SU-DHL-6 (cell line): ENCODE data around the gene EFEMP1.

Source experiments
- H2AFZ ChIP-seq: fragments of 200-600 bp; sonication (generic); 2 replicates; pipeline ENCODE4 v1.6.1; 2014; ENCODE audit warnings: low read depth, mild to moderate bottlenecking, moderate library complexity, mixed read lengths, antibody characterized with exemption, low read length; ENCODE audit not compliant: severe bottlenecking
- H3F3A ChIP-seq: fragments of 200-600 bp; shearing (Covaris generic); 2 replicates; pipeline ENCODE4 v1.6.0; 2016; ENCODE audit warnings: antibody characterized with exemption, mild to moderate bottlenecking; ENCODE audit not compliant: insufficient read depth
- H3K27ac ChIP-seq: fragments of 200-600 bp; sonication (generic); 2 replicates; pipeline ENCODE4 v1.5.1; 2016; ENCODE audit warnings: low read depth, mild to moderate bottlenecking, low read length, moderate library complexity, mixed read lengths
- H3K27me3 ChIP-seq: fragments of 200-600 bp; sonication (generic), shearing (Covaris generic); 2 replicates; pipeline ENCODE4 v1.6.0; 2014; ENCODE audit warnings: mild to moderate bottlenecking, low read length
- H3K36me3 ChIP-seq: fragments of 200-600 bp; sonication (generic); 2 replicates; pipeline ENCODE4 v1.6.1; 2014; ENCODE audit warnings: mild to moderate bottlenecking, low read length, mixed read lengths
- H3K4me2 ChIP-seq: fragments of 300-600, 200-600 bp; shearing (Covaris generic), sonication (generic); 2 replicates; pipeline ENCODE4 v1.6.0; 2014; ENCODE audit warnings: low read length, low read depth, mild to moderate bottlenecking; ENCODE audit not compliant: poor library complexity, severe bottlenecking
- H3K4me3 ChIP-seq: fragments of 200-600 bp; sonication (generic); 2 replicates; pipeline ENCODE4 v1.5.1; 2014; ENCODE audit warnings: antibody characterized with exemption, low read length, mild to moderate bottlenecking, mixed read lengths; ENCODE audit not compliant: insufficient read depth, poor library complexity, severe bottlenecking
- H3K79me2 ChIP-seq: fragments of 200-600 bp; sonication (generic); 2 replicates; pipeline ENCODE4 v1.6.1; 2014; ENCODE audit warnings: mild to moderate bottlenecking, low read length, moderate library complexity; ENCODE audit not compliant: insufficient read depth
- H3K9ac ChIP-seq: fragments of 200-600 bp; sonication (generic); 2 replicates; pipeline ENCODE4 v1.7.0; 2014; ENCODE audit warnings: mild to moderate bottlenecking, low read length
- H3K9me2 ChIP-seq: fragments of 200-600 bp; sonication (generic); replicated peaks from 2 replicates; pipeline ENCODE4 v1.6.1; 2014; ENCODE audit warnings: low read length; ENCODE audit not compliant: insufficient read depth
- H3K9me3 ChIP-seq: fragments of 200-600 bp; sonication (generic); 2 replicates; pipeline ENCODE4 v1.6.1; 2014; ENCODE audit warnings: low read length, mixed read lengths; ENCODE audit not compliant: insufficient read depth
- H4K20me1 ChIP-seq: fragments of 200-600 bp; sonication (generic); 2 replicates; pipeline ENCODE4 v1.6.1; 2014; ENCODE audit warnings: low read depth, mild to moderate bottlenecking, antibody characterized with exemption, low read length, moderate library complexity, mixed read lengths
- CTCF ChIP-seq: fragments of 200-600 bp; sonication (generic); IDR thresholded peaks from one replicate; pipeline ENCODE4 v1.5.1; 2017; ENCODE audit warnings: antibody characterized with exemption, mild to moderate bottlenecking, low read length, moderate library complexity; ENCODE audit not compliant: insufficient read depth, poor library complexity, severe bottlenecking
- EZH2phosphoT487 ChIP-seq: fragments of 200-600 bp; sonication (generic), shearing (Covaris generic); conservative IDR thresholded peaks from 2 replicates; pipeline ENCODE4 v1.6.1; 2018; ENCODE audit warnings: mild to moderate bottlenecking, antibody characterized with exemption, low read length, moderate library complexity, mixed read lengths

The EFEMP1 gene

GRCh38 chr2:55923091-55923981 is at the start of gene EFEMP1:
TSS of gene EFEMP1 (minus strand) at chr2:55923782. CDS start at chr2:55922440, 1,342 bp downstream.
- no peak within 1 kb of the TSS for H3K4me3 ChIP-seq
- no peaks in the 10 kb centered on the region for H3K36me3 ChIP-seq
- TF ChIP-seq CTCF (no peak), EZH2phosphoT487 (no peak)
- H3F3A ChIP-seq = no peaks in the 10 kb centered on the region
- no peaks in the 10 kb centered on the region for H3K9me3 ChIP-seq
- no peak within 1 kb of the TSS for H2AFZ ChIP-seq
- no peaks in the 10 kb centered on the region for H3K9me2 ChIP-seq
- H3K9ac ChIP-seq = no peak within 1 kb of the TSS
- H3K79me2 ChIP-seq = no peaks in the 10 kb centered on the region
- no peaks in the 10 kb centered on the region for H3K27me3 ChIP-seq
- no peak within 1 kb of the TSS for H3K27ac ChIP-seq
- H3K4me2 ChIP-seq = no peak within 1 kb of the TSS
- no peaks in the 10 kb centered on the region for H4K20me1 ChIP-seq

GRCh38 chr2:55970500-55970899 is 46.9 kb upstream of the EFEMP1 start:
- Histone ChIP-seq H3K79me2 (no peaks in the 10 kb centered on the region), H3F3A (no peaks in the 10 kb centered on the region), H3K27me3 (no peaks in the 10 kb centered on the region), H3K9me3 (no peaks in the 10 kb centered on the region), H2AFZ (no peak overlapping the region), H4K20me1 (no peaks in the 10 kb centered on the region), H3K4me3 (no peak overlapping the region), H3K9ac (no peak overlapping the region), H3K9me2 (no peaks in the 10 kb centered on the region), H3K36me3 (no peaks in the 10 kb centered on the region), H3K4me2 (no peak overlapping the region), H3K27ac (no peak overlapping the region)
- TF ChIP-seq CTCF = no peak
- TF ChIP-seq EZH2phosphoT487 = no peak

- no peaks in the 10 kb centered on the region for H3K27me3 ChIP-seq
- H2AFZ ChIP-seq = no peak overlapping the region
- no peak for TF ChIP-seq EZH2phosphoT487
- no peak for TF ChIP-seq CTCF
- H3F3A ChIP-seq = no peaks in the 10 kb centered on the region
- H3K4me3 ChIP-seq = no peak overlapping the region
- H4K20me1 ChIP-seq = no peaks in the 10 kb centered on the region
- no peak overlapping the region for H3K9ac ChIP-seq
- no peaks in the 10 kb centered on the region for H3K36me3 ChIP-seq
- no peaks in the 10 kb centered on the region for H3K9me3 ChIP-seq
- no peak overlapping the region for H3K27ac ChIP-seq
- H3K9me2 ChIP-seq = no peaks in the 10 kb centered on the region
- H3K4me2 ChIP-seq = no peak overlapping the region
- no peaks in the 10 kb centered on the region for H3K79me2 ChIP-seq
Observed at GRCh38 chr2:55968941-55969340, 45.4 kb upstream of the EFEMP1 start.
